Endothelial cell of umbilical vein (primary cell): Measurements from ENCODE around the gene TRAK1. TPM values are rescaled to one million over a fixed set of nuclear protein-coding genes. Genes with fewer than 3 reads are reported as not detected.

Source experiments
- BruUV-seq: library from RNA; stranded (reverse); fragments of 400-500 nt; replicated peaks from 2 replicates; lab custom pipeline; 2021; lab: Mats Ljungman, UMichigan
- CTCF ChIA-PET: fragments of 300-600, 350-600 bp; sonication (Branson Sonifier 250); formaldehyde crosslinking; loops from one replicate; lab custom pipeline; 2021; ENCODE audit warnings: antibody characterized with exemption, inconsistent platforms; lab: Charles Lee
- POLR2A ChIA-PET: fragments of 300-600, 350-600 bp; sonication (Branson Sonifier 250); formaldehyde crosslinking; loops from one replicate; lab custom pipeline; 2021; ENCODE audit warnings: antibody characterized with exemption, inconsistent platforms; lab: Charles Lee
- DNase-seq: peaks from one replicate; pipeline ENCODE4 v3.0.0-alpha.2; 2011; ENCODE audit warnings: low read depth, low spot score
- FAIRE-seq: peaks from 2 replicates; lab custom pipeline; 2011; peaks lifted over from hg19 to GRCh38; lab: Jason Lieb, UNC
- H2AFZ ChIP-seq: 2 replicates; pipeline ENCODE4 v1.6.0; 2012; ENCODE audit warnings: low read depth, low read length, control low read depth, inconsistent platforms
- H3K27ac ChIP-seq: 2 replicates; pipeline ENCODE4 v1.5.1; 2011; ENCODE audit warnings: low read depth, mild to moderate bottlenecking, control low read depth, low read length, moderate library complexity; ENCODE audit not compliant: insufficient read depth
- H3K27me3 ChIP-seq, 2 experiments: 2 replicates each; pipeline versions ENCODE4 v1.6.0 to v1.6.1; 2011; ENCODE audit warnings: low read length in 2 of 2, mixed read lengths in 1 of 2; ENCODE audit not compliant: control insufficient read depth in 2 of 2, insufficient read depth in 2 of 2
- H3K36me3 ChIP-seq, 2 experiments: 2 replicates in 1 of 2; 3 replicates in 1 of 2; pipeline ENCODE4 v1.5.1; 2011; ENCODE audit warnings: low read length in 2 of 2, mild to moderate bottlenecking in 1 of 2, moderate library complexity in 1 of 2; ENCODE audit not compliant: control insufficient read depth in 2 of 2, insufficient read depth in 2 of 2; ENCODE audit errors: extremely low read depth in 1 of 2
- H3K4me1 ChIP-seq: 3 replicates; pipeline ENCODE4 v1.5.1; 2011; ENCODE audit warnings: mild to moderate bottlenecking, low read length; ENCODE audit not compliant: control insufficient read depth, insufficient read depth; ENCODE audit errors: extremely low read depth
- H3K4me2 ChIP-seq: 2 replicates; pipeline ENCODE4 v1.6.1; 2011; ENCODE audit warnings: low read length, control low read depth, mixed read lengths; ENCODE audit not compliant: insufficient read depth
- H3K4me3 ChIP-seq, 3 experiments: fragments of 200-600 bp in 1 of 3; sonication (generic), shearing (Covaris generic) in 1 of 3; replicated peaks in 1 of 3; 2 replicates each; pipeline ENCODE4 v1.5.1; 2011 to 2016; ENCODE audit warnings: control low read depth in 3 of 3, low read length in 3 of 3, mild to moderate bottlenecking in 2 of 3, inconsistent platforms in 1 of 3, low read depth in 1 of 3, moderate library complexity in 1 of 3; ENCODE audit not compliant: insufficient read depth in 1 of 3
- H3K79me2 ChIP-seq: 2 replicates; pipeline ENCODE4 v1.6.0; 2012; ENCODE audit warnings: low read length, inconsistent platforms; ENCODE audit not compliant: control insufficient read depth, insufficient read depth
- H3K9ac ChIP-seq: replicated peaks from 2 replicates; pipeline ENCODE3; 2011; ENCODE audit warnings: low read length, control low read depth; ENCODE audit not compliant: insufficient read depth; ENCODE audit errors: extremely low read depth
- H3K9me1 ChIP-seq: replicated peaks from 3 replicates; pipeline ENCODE4 v1.6.0; 2011; ENCODE audit warnings: mild to moderate bottlenecking, low read length; ENCODE audit not compliant: control insufficient read depth, insufficient read depth; ENCODE audit errors: extremely low read depth
- H3K9me3 ChIP-seq: replicated peaks from 2 replicates; pipeline ENCODE4 v1.5.1; 2012; ENCODE audit warnings: low read length, inconsistent platforms; ENCODE audit not compliant: control insufficient read depth, insufficient read depth
- H4K20me1 ChIP-seq: replicated peaks from 2 replicates; pipeline ENCODE3; 2011; ENCODE audit warnings: mild to moderate bottlenecking, low read length; ENCODE audit not compliant: control insufficient read depth, insufficient read depth; ENCODE audit errors: extremely low read depth
- CTCF ChIP-seq, 2 donors: IDR thresholded peaks; 1 replicate in 1 of 2; 2 replicates in 1 of 2; pipeline ENCODE4 v1.5.1; 2011; ENCODE audit warnings: low read length in 2 of 2, mild to moderate bottlenecking in 2 of 2, moderate library complexity in 2 of 2, control low read depth in 1 of 2, inconsistent platforms in 1 of 2, low read depth in 1 of 2; ENCODE audit not compliant: insufficient read depth in 1 of 2; ENCODE audit errors: extremely low read depth in 1 of 2
- EZH2 ChIP-seq: IDR thresholded peaks from 2 replicates; pipeline ENCODE4 v1.6.1; 2012; ENCODE audit warnings: borderline replicate concordance, low read depth, mild to moderate bottlenecking, moderate library complexity, low read length, inconsistent platforms; ENCODE audit not compliant: severe bottlenecking
- FOS ChIP-seq: IDR thresholded peaks from 2 replicates; pipeline ENCODE4 v1.6.1; 2011; ENCODE audit warnings: mild to moderate bottlenecking, low read length, moderate library complexity, borderline replicate concordance; ENCODE audit not compliant: insufficient read depth
- GATA2 ChIP-seq: IDR thresholded peaks from 2 replicates; pipeline ENCODE4 v1.7.0; 2011; ENCODE audit warnings: low read depth, mild to moderate bottlenecking, moderate library complexity, mixed read lengths, low read length; ENCODE audit not compliant: insufficient read length, insufficient read depth
- MAX ChIP-seq: IDR thresholded peaks from 2 replicates; pipeline ENCODE4 v1.6.1; 2011; ENCODE audit not compliant: insufficient read depth, insufficient read length
- MYC ChIP-seq: IDR thresholded peaks from one replicate; pipeline ENCODE4 v1.6.1; 2011; ENCODE audit warnings: mild to moderate bottlenecking, low read depth, low read length
- POLR2A ChIP-seq: IDR thresholded peaks from 2 replicates; pipeline ENCODE4 v1.6.1; 2012; ENCODE audit warnings: low read depth, mild to moderate bottlenecking, control low read depth, low read length
- POLR2AphosphoS5 ChIP-seq: IDR thresholded peaks from 2 replicates; pipeline ENCODE4 v1.6.1; 2012; ENCODE audit warnings: low read depth, mild to moderate bottlenecking, control low read depth, low read length, moderate library complexity; ENCODE audit not compliant: insufficient read depth
- dilution Hi-C: fragments of 300-500 bp; cut with MboI; formaldehyde crosslinking; loops from one replicate; pipeline ENCODE4 v1.15.0; 2019; ENCODE audit warnings: low sequenced_read_pairs; ENCODE audit not compliant: extremely low pct_ligation_motif_present
- intact Hi-C: fragments of 100-400 bp; cut with micrococcal nuclease; formaldehyde crosslinking; loops from one replicate; pipeline ENCODE4 v1.10.0; 2022
- polyA plus RNA-seq, 4 experiments: library from polyadenylated mRNA; depleted of rRNA in 3 of 4; stranded (reverse) in 3 of 4; unstranded in 1 of 4; fragments of >200 nt; gene quantifications; 2 replicates each; pipeline versions ENCODE4 v1.2.1 to v1.2.3, GENCODE V29; 2011 to 2012; ENCODE audit warnings: missing spikeins in 1 of 4
- total RNA-seq: library from RNA; stranded (reverse); gene quantifications from 2 replicates; pipeline ENCODE4 v1.2.3, GENCODE V29; 2021

The TRAK1 gene
- total and polyA plus RNA-seq, 2 donors (not counting 3 experiments of a cell fraction or from before 2014, with no cell fraction given) = 38.5 to 59.6 TPM

- Histone ChIP-seq H3K36me3 (peaks cover 5 to 13% of the 10 kb centered on the region in 2 experiments), H3K4me2 (no peak overlapping the region), H3K9me3 (no peaks in the 10 kb centered on the region), H3K9ac (no peak overlapping the region), H4K20me1 (no peaks in the 10 kb centered on the region), H3K4me1 (peaks cover 15% of the 10 kb centered on the region), H3K4me3 (no peak overlapping the region), H3K27ac (no peak overlapping the region), H3K9me1 (no peaks in the 10 kb centered on the region), H2AFZ (no peak overlapping the region), H3K27me3 (no peaks in the 10 kb centered on the region), H3K79me2 (peaks cover 4% of the 10 kb centered on the region)
- CTCF ChIA-PET = interaction anchor here (1.0 to 8.1 kb wide), 11 partner anchors 9 to 293 kb away, joined by 3 to 318 read pairs (median 7); no protein-coding TSS in a partner anchor
- intact Hi-C loops (no loop called here), dilution Hi-C loops (no loop called here)
- POLR2A ChIA-PET = no interaction called here
- DNase-seq = peak; percentile 74
- FAIRE-seq = no peak
- no TSS peak for BruUV-seq
- TF ChIP-seq EZH2 (no peak), MAX (no peak), MYC (no peak), POLR2A (no peak), POLR2AphosphoS5 (no peak), GATA2 (no peak), FOS (no peak), CTCF (IDR thresholded peaks at IDR 0.05; ENCODE audit: extremely low read depth in 1 of 2, insufficient read depth in 1 of 2, low read depth in 1 of 2, low read length in 2 of 2) (no peak)
Observed at GRCh38 chr3:42189736-42190135, 98.6 kb downstream of the TRAK1 start.
